C4-2B (cell line): ENCODE data around the gene ANKRD61.
"Not testable (repeated sequence)": the region's sequence is repeated elsewhere in the genome, so short reads cannot be mapped to it uniquely, and the experiment has no call there.

Experiments
- H3K27ac ChIP-seq: fragments of 450-650 bp; 2 replicates; pipeline ENCODE4 v1.5.1; 2017
- ZFX ChIP-seq: fragments of 450-650 bp; IDR thresholded peaks from 2 replicates; pipeline ENCODE4 v1.6.1; 2017
- TF ChIP-seq, protein P1 (sequence below): fragments of 450-650 bp; conservative IDR thresholded peaks from 2 replicates; pipeline ENCODE4 v1.5.1; 2017; ENCODE audit warnings: mild to moderate bottlenecking

Gene ANKRD61

DNA sequence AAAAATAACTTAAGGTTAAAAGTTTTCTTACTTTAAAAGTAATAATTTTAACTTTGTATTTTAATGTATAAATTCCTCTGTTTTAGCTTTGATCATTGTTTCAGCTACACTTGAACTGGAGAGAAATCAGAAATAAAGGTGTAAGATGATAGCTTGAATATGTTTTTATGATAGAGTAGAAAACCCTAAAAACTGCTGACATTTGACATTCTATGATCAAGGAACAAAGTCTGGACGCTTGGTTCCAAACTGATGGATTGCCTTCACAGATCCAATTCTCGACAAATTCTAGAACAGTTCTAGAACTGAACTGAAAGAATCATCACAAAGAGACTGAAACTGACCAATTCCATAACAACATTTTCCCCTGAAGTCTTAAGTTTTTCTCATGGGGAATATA lies at the start of gene ANKRD61:
Gene ANKRD61 (plus strand): TSS at position 389 of the 400 bp plus-strand sequence. CDS start 0 bp downstream, at position 389.
- TF ChIP-seq, protein P1, sequence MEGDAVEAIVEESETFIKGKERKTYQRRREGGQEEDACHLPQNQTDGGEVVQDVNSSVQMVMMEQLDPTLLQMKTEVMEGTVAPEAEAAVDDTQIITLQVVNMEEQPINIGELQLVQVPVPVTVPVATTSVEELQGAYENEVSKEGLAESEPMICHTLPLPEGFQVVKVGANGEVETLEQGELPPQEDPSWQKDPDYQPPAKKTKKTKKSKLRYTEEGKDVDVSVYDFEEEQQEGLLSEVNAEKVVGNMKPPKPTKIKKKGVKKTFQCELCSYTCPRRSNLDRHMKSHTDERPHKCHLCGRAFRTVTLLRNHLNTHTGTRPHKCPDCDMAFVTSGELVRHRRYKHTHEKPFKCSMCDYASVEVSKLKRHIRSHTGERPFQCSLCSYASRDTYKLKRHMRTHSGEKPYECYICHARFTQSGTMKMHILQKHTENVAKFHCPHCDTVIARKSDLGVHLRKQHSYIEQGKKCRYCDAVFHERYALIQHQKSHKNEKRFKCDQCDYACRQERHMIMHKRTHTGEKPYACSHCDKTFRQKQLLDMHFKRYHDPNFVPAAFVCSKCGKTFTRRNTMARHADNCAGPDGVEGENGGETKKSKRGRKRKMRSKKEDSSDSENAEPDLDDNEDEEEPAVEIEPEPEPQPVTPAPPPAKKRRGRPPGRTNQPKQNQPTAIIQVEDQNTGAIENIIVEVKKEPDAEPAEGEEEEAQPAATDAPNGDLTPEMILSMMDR: no peak
- TF ChIP-seq ZFX: no peak
- H3K27ac ChIP-seq: no peak within 1 kb of the TSS

DNA sequence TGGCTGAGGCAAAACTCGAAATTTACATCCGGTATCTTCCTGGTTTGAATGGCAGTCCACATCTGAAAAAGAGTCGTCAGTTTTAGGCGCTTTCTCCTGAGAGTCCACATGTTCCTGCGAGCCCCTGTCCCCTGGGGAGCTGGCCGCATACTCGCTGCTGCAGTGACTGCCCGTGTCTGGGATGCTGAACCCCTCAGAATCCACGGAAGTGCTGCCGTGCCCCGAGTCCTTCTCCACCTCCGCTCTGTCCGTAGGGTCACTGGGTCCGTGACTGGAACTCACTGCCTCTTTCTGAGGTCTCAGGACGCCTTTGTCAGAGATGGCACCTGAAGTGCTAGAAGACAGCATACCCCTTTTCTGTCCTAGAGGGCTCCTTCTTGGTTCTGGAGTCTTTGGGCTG lies 44.1 kb upstream of the ANKRD61 start:
- not testable (repeated sequence) for H3K27ac ChIP-seq

DNA sequence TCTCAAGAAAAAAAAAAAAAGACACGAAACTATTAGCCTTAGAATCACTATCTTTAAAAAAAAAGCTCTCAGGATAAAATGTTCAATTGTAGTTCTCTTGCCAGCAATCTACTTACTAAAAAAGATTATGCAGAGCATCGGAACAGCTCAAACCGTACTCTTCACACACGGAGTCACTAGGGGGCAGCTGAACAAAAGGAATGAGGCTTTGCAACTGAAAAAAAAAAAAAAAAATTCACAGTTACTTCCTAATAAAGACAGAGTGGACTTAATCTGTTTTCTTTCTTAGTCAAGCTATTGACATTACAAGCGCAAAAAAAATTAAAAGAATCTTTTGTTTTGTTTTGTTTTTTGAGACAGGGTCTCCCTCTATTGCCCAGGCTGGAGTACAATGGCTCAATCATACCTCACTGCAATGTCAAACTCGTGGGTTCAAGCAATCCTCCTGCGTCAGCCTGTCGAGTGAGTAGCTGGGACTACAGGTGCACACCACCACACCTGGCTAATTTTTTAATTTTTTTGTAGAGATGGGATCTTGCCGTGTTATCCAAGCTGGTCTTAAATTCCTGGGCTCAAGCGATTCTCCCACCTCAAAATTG lies 33.9 kb upstream of the ANKRD61 start:
- peak overlapping the region; percentile 25; the same call in 1 of the 2 replicates for H3K27ac ChIP-seq
- TF ChIP-seq, protein P1: peak; percentile 82
- TF ChIP-seq ZFX: no peak

DNA sequence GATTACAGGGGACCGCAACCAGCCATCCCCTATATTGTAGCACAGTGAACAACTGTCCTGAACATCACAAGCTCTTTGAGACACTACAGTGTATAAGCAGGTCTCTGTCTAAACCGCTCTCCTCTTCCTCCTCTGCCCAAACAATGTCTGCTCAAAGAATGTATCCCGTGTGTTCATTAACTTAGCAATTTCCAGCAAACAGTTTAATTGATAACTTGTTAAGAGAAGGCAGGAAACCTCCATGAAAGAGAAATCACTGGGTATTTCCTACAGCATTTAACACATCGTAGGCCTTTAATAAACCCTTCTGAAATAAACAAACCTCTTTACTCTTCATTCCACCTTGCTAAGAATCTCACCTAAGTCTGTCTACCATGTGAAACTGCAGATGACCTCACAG lies 23.8 kb upstream of the ANKRD61 start:
- no peak overlapping the region for H3K27ac ChIP-seq
- TF ChIP-seq, protein P1: no peak
- TF ChIP-seq ZFX: no peak

DNA sequence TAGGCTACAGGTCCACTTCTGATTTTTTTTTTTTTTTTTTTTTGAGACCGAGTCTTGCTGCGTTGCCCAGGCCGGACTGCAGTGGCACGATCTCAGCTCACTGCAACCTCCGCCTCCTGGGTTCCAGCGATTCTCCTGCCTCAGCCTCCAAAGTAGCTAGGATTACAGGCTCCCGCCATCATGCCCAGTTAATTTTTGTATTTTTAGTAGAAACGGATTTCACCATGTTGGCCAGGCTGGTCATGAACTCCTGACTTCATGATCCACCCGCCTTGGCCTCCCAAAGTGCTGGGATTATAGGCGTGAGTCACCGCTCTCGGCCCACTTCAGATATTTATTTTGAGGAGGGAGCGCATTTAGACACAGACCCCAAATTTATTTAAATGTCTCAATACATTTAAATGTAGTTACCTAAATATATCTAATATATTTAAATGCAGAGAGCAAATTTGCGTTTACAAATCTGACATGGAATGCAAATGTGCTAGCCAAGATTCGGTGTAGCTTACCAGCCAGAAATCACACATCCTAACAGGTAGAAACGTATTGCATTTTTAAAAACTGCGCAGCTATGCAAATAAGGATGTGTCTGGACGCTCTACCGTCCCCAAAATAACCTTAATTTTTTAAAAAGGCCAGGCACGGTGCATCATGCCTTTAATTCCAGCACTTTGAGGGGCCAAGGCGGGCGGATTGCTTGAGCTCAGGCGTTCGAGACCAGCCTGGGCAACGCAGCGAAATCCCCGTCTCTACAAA lies 23.2 kb upstream of the ANKRD61 start:
- peak overlapping the region; percentile 75 for H3K27ac ChIP-seq

DNA sequence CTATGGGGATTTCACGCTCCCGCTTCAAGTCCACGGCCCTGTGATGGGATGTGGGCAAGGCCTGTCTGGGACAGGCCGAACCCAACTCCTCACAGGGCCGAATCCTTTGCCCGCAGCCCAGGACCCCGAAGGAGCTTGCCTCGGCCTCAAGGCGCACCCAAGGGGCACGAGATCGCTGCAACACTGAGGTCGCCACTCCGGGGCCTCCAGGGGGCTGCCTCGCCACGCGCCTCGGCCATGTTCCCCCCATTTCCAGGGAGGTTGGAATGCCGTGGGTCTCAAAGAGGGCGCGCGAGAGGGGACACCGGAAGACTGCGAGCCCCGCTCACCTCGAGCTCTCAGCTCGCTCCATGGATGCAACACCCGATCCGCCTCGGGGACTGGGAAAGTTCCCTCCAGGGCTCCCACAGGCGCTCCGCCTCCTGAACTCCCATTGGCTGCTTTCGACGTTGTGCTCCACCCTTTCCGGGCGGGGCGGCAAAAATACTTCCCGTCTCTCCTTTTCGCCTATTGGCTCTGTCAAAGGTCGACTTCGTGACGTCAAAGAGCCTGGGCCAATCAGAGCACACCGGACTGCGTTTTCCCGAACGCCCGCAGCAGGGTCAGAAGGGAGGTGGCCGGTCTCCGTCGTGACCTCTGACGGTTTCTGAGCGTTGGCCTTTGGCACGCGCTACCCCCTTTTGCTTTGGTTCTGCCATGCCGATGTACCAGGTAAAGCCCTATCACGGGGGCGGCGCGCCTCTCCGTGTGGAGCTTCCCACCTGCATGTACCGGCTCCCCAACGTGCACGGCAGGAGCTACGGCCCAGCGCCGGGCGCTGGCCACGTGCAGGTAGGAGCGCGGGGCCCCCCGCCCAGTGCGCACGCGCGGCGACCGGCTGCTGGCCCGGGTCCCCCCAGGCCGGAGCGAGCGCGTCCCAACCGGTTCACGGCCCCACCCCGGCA lies 22.2 kb upstream of the ANKRD61 start, which contains the start of the genes AIMP2 and PMS2:
Gene AIMP2 (plus strand): TSS at position 605 of the 944 bp plus-strand sequence. CDS start 92 bp downstream, at position 697.
Gene PMS2 (minus strand): TSS at position 382 of the 944 bp plus-strand sequence. CDS start 30 bp downstream, at position 352.
- peak within 1 kb of the TSS; percentile 75 for H3K27ac ChIP-seq
- TF ChIP-seq, protein P1: no peak
- peak; percentile 73 for TF ChIP-seq ZFX

DNA sequence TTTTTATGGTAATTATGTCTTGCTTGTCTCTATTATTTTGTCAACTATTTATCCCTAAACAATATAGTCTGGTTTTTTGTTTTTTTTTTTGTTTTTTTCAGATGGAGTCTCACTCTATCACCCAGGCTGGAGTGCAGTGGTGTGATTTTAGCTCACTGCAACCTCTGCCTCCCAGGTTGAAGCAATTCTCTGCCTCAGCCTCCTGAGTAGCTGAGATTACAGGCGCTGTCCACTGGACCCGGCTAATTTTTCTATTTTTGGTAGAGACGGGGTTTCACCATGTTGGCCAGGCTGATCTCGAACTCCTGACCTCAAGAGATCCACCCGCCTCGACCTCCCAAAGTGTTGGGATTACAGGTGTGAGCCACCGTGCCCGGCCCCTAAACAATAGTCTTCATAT lies 20.8 kb upstream of the ANKRD61 start:
- H3K27ac ChIP-seq: not testable (repeated sequence)

DNA sequence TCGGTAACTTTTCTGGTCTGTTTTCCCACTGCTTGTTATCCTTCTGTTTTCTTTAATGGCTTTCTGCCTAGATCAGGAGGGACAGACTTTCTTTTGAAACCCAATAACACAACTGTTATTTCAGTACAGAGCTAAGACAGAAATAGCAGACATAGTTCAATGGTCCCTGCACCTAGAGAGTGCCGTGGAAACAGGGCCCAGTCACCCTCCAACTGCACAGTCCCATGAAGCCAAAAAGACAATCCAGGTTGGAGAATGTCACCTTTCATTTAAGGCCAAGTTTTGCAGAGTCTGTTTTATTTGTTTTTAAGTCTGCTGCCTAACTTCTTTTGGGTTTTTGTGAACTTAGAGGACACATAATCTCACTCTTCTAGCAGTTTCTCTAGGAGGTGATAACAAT lies 19.6 kb upstream of the ANKRD61 start:
- H3K27ac ChIP-seq: no peak overlapping the region
- TF ChIP-seq, protein P1: no peak
- no peak for TF ChIP-seq ZFX
